ENCODE data around the gene UNC119.

Gene UNC119

DNA sequence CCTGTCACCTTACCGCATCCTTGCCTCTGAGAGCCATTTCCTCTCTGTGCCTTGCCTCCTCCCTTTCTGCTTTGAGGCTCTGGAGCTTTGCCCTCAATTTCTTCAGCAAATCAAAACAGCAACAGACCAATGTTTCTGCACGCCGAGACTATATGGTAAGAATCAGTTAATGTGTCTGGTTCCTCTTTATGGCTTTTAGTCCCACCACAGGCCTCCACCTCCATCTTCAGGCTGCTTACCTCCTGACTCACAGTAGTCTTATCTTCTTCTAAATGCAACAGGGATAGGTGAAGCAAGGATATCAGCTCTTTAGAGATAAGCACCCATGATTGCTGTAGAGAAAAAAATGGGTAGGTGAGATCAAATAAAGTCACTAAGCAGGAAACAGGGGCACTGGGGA lies 33.4 kb upstream of the UNC119 start:
- Histone ChIP-seq H3K4me1 (ENCODE audit: insufficient read depth, low read length, poor library complexity, severe bottlenecking) (no peaks in the 10 kb centered on the region), H3F3A (ENCODE audit: low read depth) (no peaks in the 10 kb centered on the region), H3K4me2 (ENCODE audit: low read depth, low read length, poor library complexity, severe bottlenecking) (no peak overlapping the region), H3K4me3 (ENCODE audit: low read length, poor library complexity, severe bottlenecking) (no peak overlapping the region), H3K9me3 (ENCODE audit: insufficient read depth, low read depth, low read length) (no peaks in the 10 kb centered on the region), H4K20me1 (ENCODE audit: insufficient read depth, low read length, poor library complexity, severe bottlenecking) (no peaks in the 10 kb centered on the region), H3K27me3 (ENCODE audit: insufficient read depth, low read length, poor library complexity, severe bottlenecking) (no peaks in the 10 kb centered on the region), H2AFZ (ENCODE audit: low read length) (no peak overlapping the region), H3K79me2 (ENCODE audit: insufficient read depth, low read length) (peaks cover 20% of the 10 kb centered on the region), H3K9me2 (replicated peaks; ENCODE audit: low read depth, low read length) (no peaks in the 10 kb centered on the region), H3K36me3 (ENCODE audit: insufficient read depth, low read length) (peaks cover 78% of the 10 kb centered on the region; the same call in 1 of the 2 replicates), H3K9ac (ENCODE audit: low read depth, low read length, poor library complexity, severe bottlenecking) (no peak overlapping the region)
- TF ChIP-seq CTCF (conservative IDR thresholded peaks at IDR 0.05; ENCODE audit: low read length) (no peak), EZH2phosphoT487 (IDR thresholded peaks at IDR 0.05; ENCODE audit: borderline replicate concordance) (no peak)

- Histone ChIP-seq H4K20me1 (ENCODE audit: insufficient read depth, low read length, poor library complexity, severe bottlenecking) (no peaks in the 10 kb centered on the region), H3K9ac (ENCODE audit: low read depth, low read length, poor library complexity, severe bottlenecking) (no peak overlapping the region), H3F3A (ENCODE audit: low read depth) (no peaks in the 10 kb centered on the region), H3K9me3 (ENCODE audit: insufficient read depth, low read depth, low read length) (no peaks in the 10 kb centered on the region), H3K4me2 (ENCODE audit: low read depth, low read length, poor library complexity, severe bottlenecking) (no peak overlapping the region), H3K79me2 (ENCODE audit: insufficient read depth, low read length) (peaks cover 15% of the 10 kb centered on the region), H3K4me1 (ENCODE audit: insufficient read depth, low read length, poor library complexity, severe bottlenecking) (no peaks in the 10 kb centered on the region), H3K9me2 (replicated peaks; ENCODE audit: low read depth, low read length) (no peaks in the 10 kb centered on the region), H3K4me3 (ENCODE audit: low read length, poor library complexity, severe bottlenecking) (no peak overlapping the region), H3K36me3 (ENCODE audit: insufficient read depth, low read length) (peaks cover 82% of the 10 kb centered on the region; the same call in 1 of the 2 replicates), H2AFZ (ENCODE audit: low read length) (no peak overlapping the region), H3K27me3 (ENCODE audit: insufficient read depth, low read length, poor library complexity, severe bottlenecking) (no peaks in the 10 kb centered on the region)
- TF ChIP-seq EZH2phosphoT487 (IDR thresholded peaks at IDR 0.05; ENCODE audit: borderline replicate concordance) (no peak), CTCF (conservative IDR thresholded peaks at IDR 0.05; ENCODE audit: low read length) (no peak)
Measured at GRCh38 chr17:28584434-28584833, 32.0 kb upstream of the UNC119 start.

DNA sequence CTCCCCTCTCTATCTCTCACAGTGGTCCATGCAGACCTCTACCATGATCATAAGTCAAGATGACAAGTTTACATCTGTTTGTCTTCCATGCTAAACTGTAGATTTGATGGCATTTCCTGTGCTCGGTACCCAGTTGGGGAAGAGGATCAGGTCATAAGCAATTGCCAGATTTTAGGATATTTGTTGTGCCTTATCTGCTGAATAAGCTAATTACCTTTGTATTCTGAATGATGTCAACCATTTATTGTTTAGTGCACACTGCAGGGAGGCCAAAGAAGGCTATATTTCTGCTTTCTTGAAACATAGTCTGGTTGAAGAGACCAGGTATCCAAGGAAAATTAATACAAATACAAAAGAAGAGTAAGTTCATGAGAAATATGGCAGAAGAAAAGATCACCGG lies 30.1 kb upstream of the UNC119 start:
- TF ChIP-seq CTCF (conservative IDR thresholded peaks at IDR 0.05; ENCODE audit: low read length) (no peak), EZH2phosphoT487 (IDR thresholded peaks at IDR 0.05; ENCODE audit: borderline replicate concordance) (no peak)
- H3K36me3 ChIP-seq (ENCODE audit: insufficient read depth, low read length), result peaks cover 84% of the 10 kb centered on the region; the same call in 1 of the 2 replicates
- H3K9ac ChIP-seq (ENCODE audit: low read depth, low read length, poor library complexity, severe bottlenecking), result no peak overlapping the region
- peaks cover 1% of the 10 kb centered on the region; the same call in 1 of the 2 replicates for H3K79me2 ChIP-seq (ENCODE audit: insufficient read depth, low read length)
- H4K20me1 ChIP-seq (ENCODE audit: insufficient read depth, low read length, poor library complexity, severe bottlenecking), result no peaks in the 10 kb centered on the region
- H3K4me3 ChIP-seq (ENCODE audit: low read length, poor library complexity, severe bottlenecking), result no peak overlapping the region
- no peaks in the 10 kb centered on the region for H3F3A ChIP-seq (ENCODE audit: low read depth)
- no peaks in the 10 kb centered on the region for H3K9me3 ChIP-seq (ENCODE audit: insufficient read depth, low read depth, low read length)
- no peaks in the 10 kb centered on the region for H3K9me2 ChIP-seq (replicated peaks; ENCODE audit: low read depth, low read length)
- no peak overlapping the region for H2AFZ ChIP-seq (ENCODE audit: low read length)
- no peaks in the 10 kb centered on the region for H3K27me3 ChIP-seq (ENCODE audit: insufficient read depth, low read length, poor library complexity, severe bottlenecking)
- no peaks in the 10 kb centered on the region for H3K4me1 ChIP-seq (ENCODE audit: insufficient read depth, low read length, poor library complexity, severe bottlenecking)
- no peak overlapping the region for H3K4me2 ChIP-seq (ENCODE audit: low read depth, low read length, poor library complexity, severe bottlenecking)
